GM18868 (cell line): ENCODE results near the gene PTGIS.

Experiments
- ATAC-seq: cut with Tn5 transposase; IDR thresholded peaks from one replicate; pipeline ENCODE4 v1.9.1; 2021; ENCODE audit warnings: mild to moderate bottlenecking, moderate library complexity; ENCODE audit not compliant: unreplicated experiment

PTGIS gene

GRCh38 chr20:49475292-49476015 lies 92.5 kb downstream of the PTGIS start:
- ATAC-seq = no peak

- ATAC-seq = no peak
Observed at GRCh38 chr20:49471397-49471796, 96.5 kb downstream of the PTGIS start.

DNA sequence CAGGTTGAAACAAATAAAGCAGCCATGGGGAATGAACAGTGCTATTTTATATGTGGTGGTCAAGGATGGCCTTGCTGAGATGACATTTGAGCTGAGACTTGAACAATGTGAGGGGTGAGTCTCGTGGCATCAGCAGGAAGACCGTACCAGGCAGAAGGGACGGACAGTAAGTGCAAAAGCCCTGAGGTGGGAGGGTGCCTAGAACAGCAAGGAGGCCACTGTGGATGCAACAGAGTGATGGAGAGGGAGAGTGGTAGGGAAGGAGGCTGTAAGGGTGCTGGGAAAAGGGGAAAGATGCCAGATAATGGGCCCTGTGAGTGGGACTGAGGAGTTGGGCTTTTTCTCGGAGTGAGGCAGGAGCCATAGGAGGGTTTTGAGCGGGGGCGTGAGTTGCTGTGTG lies 97.0 kb downstream of the PTGIS start:
- ATAC-seq = no peak

GRCh38 chr20:49469060-49469459 lies 98.9 kb downstream of the PTGIS start:
- no peak for ATAC-seq

DNA sequence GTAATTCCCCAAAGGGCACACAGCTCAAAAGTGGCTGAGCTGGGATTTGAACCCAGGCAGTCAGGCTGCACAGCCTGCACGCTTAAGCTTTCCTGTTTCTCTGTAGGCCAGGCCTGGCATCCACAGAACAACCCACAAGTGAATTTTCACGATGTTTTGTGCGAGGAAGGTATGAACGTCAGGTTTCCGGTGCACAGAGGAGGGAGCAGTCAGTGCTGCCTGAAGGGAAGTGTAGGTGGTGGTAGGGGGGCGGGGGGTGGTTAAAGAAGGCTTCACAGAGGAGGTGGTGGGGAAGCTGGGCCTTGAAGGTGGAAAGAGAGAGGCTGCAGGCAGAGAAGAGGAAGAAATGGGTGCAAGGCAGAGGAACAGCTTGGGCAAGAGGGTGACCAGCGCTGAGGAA lies 99.5 kb downstream of the PTGIS start:
- ATAC-seq = no peak

GRCh38 chr20:49466114-49466912 lies 101.6 kb downstream of the PTGIS start:
- no peak for ATAC-seq

DNA sequence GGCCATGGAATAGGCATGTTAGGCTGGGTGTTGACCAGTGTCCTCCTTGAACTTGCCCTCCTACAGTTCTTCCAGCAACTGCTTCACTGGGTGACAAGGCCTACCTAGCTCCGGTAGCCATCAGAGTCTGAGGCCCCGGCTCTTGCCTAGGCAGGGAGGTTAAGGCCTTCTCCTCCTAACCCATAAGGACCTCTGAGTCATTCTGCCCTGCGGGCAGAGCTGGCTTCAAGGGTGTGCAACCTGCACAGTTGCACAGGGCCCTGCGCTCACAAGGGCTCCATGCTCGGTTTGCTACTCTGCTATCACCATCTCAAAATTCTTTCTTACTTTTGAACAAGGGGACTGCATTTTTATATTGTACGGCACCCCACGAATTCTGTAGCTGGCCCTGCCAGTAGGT lies 103.4 kb downstream of the PTGIS start:
- no peak for ATAC-seq

DNA sequence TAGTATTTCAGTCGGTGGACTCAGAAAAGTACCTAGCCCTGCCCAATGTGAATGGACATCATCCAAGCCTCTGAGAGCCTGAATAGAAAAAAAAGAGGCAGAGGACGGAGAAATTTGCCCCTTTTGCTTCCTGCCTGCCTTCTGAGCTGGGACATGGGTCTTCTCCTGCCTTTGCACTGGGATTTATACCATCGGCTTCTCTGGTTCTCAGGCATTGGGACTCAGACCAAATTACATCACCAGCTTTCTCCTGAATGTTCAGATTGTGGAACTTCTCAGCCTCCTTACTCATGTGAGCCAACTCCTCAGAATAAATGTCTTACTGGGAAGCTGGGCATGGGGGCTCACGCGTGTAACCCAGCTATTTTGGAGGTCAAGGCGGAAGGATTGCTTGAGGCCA lies 105.3 kb downstream of the PTGIS start:
- ATAC-seq = no peak

DNA sequence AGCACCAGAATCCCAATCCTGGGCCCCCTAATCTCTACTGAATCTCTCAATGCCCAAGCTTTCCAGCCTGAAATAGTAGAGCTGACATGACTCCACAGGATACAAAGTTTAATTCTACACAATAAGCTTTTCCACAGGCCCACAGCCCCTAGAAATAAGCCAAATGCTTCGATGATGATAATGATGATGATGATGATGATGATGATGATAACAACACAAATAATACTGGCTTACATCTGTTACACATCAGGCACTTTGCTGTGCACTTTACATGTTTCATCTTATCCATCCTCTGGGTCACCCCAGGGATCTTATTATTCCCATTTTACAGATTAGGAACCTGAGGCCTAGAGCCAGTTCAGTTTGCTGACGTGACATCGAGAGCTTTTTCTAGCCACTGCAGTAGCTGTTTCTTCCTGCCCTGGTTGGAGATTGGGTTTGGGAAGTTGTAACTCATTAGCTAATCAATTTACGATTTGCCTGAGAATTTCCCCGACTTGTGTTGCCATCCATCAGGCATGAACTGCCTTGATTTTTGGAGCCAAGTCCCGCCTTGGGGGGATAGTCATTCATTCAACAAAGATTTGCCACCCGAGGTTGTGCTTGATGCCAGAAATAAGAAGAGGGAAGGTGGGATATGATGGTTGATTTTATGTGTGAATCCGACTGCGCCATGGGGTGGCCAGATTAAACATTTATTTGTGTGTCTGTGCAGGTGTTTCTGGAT lies 105.9 kb downstream of the PTGIS start:
- ATAC-seq = no peak

- ATAC-seq = no peak
Observed at GRCh38 chr20:49460916-49461315, 107.0 kb downstream of the PTGIS start.

GRCh38 chr20:49460131-49460530 lies 107.8 kb downstream of the PTGIS start:
- no peak for ATAC-seq

- ATAC-seq = no peak
Observed at GRCh38 chr20:49459684-49460083, 108.3 kb downstream of the PTGIS start.

DNA sequence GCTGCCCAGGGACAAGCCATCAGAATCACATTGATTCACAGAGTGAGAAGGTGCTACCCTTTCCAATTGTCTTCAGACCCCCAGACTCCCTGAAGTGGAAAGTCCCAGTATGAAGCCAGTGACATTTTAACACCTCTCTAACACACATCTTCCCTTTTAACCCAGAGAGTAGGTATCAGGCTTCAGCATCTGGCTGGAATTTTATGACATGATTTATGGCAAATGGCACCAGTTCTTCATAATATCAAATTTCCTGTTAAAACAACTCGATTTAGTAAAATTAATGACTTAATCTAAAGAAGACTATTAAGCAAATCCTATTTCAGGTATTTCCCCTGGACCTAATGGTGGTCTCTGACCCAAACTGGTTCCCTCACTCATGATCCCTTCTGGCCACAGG lies 110.5 kb downstream of the PTGIS start:
- ATAC-seq = no peak

- ATAC-seq = no peak
Observed at GRCh38 chr20:49456646-49457045, 111.3 kb downstream of the PTGIS start.

DNA sequence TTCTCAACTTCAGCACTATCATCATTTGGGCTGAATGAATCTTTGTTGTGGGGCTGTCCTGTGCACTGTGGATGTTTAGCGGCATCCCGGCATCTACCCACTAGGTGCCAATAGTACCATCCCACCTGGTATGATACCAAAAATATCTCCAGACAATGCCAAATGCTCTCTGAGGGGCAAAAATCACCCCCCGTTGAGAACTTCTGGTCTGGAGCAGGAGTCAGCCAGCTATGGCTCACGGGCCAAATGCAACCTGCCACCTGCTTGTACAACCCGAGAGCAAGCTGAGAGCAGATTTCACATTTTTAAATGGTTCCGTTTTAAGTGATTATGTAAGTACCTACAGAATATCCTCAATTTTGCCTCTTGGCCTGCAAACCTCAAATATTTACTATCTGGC lies 112.2 kb downstream of the PTGIS start:
- no peak for ATAC-seq
